ENCODE results near the gene ITFG2.

ITFG2 gene

GRCh38 chr12:2795291-2796186 lies 16.9 kb upstream of the ITFG2 start:
- peak; percentile 18 for DNase-seq

- no peak for DNase-seq
Measured at GRCh38 chr12:2796187-2796666, 16.2 kb upstream of the ITFG2 start.

GRCh38 chr12:2797721-2798418 lies 14.6 kb upstream of the ITFG2 start:
- DNase-seq, result no peak

GRCh38 chr12:2800046-2800570 lies 12.4 kb upstream of the ITFG2 start:
- no peak for DNase-seq

- no peak for DNase-seq
Measured at GRCh38 chr12:2801044-2801783, 11.3 kb upstream of the ITFG2 start.

GRCh38 chr12:2803635-2804392 lies 8.7 kb upstream of the ITFG2 start:
- DNase-seq, result no peak

- no peak for DNase-seq
Measured at GRCh38 chr12:2804393-2805142, 7.9 kb upstream of the ITFG2 start.

- DNase-seq, result no peak
Measured at GRCh38 chr12:2805143-2805520, 7.3 kb upstream of the ITFG2 start.

GRCh38 chr12:2806700-2807099 lies 5.8 kb upstream of the ITFG2 start:
- no peak for DNase-seq

- no peak for DNase-seq
Measured at GRCh38 chr12:2811801-2812200, 667 bp upstream of the ITFG2 start.

- DNase-seq, result peak; percentile 65
Measured at GRCh38 chr12:2813214-2814185, 1.0 kb downstream of the ITFG2 start.

GRCh38 chr12:2819810-2820209 lies 7.3 kb downstream of the ITFG2 start:
- no peak for DNase-seq

GRCh38 chr12:2820432-2820831 lies 8.0 kb downstream of the ITFG2 start:
- DNase-seq, result no peak

- DNase-seq, result no peak
Measured at GRCh38 chr12:2823483-2823882, 11.0 kb downstream of the ITFG2 start.

- DNase-seq, result no peak
Measured at GRCh38 chr12:2824541-2824940, 12.1 kb downstream of the ITFG2 start.

- no peak for DNase-seq
Measured at GRCh38 chr12:2825132-2825531, 12.7 kb downstream of the ITFG2 start.

- no peak for DNase-seq
Measured at GRCh38 chr12:2826036-2826435, 13.6 kb downstream of the ITFG2 start.

GRCh38 chr12:2826721-2827515 lies 14.4 kb downstream of the ITFG2 start:
- no peak for DNase-seq

- no peak for DNase-seq
Measured at GRCh38 chr12:2829275-2829674, 16.8 kb downstream of the ITFG2 start.

Measured in NCI-H526 treated with DMSO at 0.1 percent for 48 hours (cell line).